Stimulated activated CD4-positive, alpha-beta T cell treated with anti-CD3 and anti-CD28 coated beads, Interleukin-15, amount 100 ng/mL, for 24 hours (primary cell): Measurements from ENCODE around the gene CNTRL.
"Not testable (repeated sequence)": the region's sequence is repeated elsewhere in the genome, so short reads cannot be mapped to it uniquely, and the experiment has no call there.

Source experiments
- DNase-seq: peaks from one replicate; pipeline ENCODE4 v3.0.0-alpha.2; 2020

The CNTRL gene

DNA sequence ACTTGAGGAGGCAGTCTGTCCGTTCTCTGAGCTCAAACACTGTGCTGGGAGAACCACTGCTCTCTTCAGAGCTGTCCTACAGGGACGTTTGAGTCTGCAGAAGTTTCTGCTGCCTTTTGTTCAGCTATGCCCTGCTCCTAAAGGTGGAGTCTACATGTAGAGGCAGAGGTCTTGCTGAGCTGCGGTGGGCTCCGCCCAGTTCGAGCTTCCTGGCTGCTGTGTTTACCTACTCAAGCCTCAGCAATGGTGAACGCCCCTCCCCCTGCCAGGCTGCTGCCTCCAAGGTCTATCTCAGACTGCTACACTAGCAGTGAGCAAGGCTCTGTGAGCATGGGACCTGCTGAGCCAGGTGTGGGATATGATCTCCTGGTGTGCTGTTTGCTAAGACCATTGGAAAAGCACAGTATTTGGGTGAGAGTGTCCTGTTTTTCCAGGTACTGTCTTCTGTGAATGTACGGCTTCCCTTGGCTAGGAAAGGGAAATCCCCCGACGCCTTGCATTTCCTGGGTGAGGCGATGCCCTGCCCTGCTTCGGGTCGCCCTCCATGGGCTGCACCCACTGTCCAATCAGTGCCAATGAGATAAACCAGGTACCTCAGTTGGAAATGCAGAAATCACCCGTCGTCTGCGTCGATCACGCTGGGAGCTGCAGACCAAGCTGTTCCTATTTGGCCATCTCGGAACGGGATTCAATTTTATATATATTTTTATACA is 58.5 kb downstream of the CNTRL start:
- DNase-seq = peak; percentile 67

DNA sequence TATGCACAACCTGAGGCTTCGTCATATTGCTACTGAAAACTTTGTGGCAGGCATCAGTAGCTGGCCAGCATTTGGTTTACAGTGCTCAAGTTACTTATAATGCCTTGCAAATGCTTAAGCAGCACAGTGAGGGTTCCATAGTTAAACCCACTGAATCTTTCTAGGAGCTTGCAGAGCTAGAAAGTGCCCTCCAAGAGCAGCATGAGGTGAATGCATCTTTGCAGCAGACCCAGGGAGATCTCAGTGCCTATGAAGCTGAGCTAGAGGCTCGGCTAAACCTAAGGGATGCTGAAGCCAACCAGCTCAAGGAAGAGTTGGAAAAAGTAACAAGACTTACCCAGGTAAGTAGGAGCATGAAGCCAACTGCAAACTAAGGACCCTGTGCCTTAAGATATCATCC is 60.9 kb downstream of the CNTRL start:
- DNase-seq = no peak

DNA sequence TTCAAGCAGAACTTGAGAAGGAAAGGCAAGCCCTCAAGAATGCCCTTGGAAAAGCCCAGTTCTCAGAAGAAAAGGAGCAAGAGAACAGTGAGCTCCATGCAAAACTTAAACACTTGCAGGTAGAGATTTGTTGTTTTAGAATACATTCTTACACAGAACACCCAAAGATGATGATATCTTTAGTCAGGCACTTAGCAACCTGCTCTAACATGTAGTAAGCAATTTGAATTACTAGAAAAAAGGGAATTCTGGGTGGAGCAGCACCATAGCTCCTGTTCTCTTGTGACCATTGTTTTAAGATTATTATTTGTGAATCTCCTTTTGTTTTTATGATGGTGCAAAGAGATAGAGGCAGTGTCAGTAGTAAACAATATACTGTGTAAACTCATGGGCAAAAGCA is 63.8 kb downstream of the CNTRL start:
- no peak for DNase-seq

DNA sequence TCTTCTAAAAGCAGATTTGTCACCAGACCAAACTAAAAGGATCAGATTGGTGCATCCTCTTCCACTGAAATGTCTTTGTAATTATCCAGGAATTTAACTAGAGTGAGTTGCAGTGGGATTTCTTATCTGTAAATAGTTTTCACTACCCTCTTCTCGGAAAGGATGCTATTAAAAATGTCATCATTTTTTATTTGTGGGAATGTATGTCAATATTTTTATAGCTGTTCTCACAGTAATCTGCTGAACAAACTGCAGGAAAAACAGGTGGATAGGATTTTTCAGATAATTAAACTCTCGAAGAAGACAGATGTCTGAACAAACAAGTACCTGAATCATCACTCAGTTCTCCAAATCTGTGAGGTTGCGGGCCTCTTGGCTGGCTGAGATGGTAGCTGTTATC is 64.2 kb downstream of the CNTRL start:
- DNase-seq = no peak

DNA sequence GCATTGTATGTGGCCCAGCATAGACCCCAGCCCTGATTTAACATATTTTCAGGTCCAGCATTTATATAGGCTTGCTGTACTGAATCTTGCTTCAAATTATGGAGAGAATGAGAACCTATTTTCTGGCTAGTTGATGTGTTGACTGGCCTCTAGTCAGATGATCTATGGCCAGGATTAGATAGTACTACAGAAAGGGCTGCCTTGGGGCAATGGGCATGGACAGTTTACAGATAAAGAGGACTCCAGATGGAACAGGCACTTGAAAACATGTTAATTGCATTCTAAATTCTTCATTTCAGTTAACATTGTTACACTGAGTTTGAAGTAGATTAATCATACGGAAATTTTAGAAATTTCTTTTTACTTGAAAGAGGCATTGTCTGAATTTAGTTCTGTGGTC is 65.4 kb downstream of the CNTRL start:
- DNase-seq = no peak

DNA sequence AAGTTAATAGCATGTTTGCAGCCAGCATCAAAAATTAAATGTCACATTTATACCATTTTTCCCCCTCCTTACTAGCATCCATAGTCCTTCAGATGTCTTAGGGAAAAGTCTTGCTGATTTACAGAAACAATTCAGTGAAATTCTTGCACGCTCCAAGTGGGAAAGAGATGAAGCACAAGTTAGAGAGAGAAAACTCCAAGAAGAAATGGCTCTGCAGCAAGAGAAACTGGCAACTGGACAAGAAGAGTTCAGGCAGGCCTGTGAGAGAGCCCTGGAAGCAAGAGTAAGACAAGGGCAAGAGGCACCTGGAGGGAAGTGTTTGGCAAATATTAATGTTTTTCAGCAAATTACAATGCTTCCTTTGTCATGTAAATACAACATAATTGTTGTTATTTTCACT is 66.6 kb downstream of the CNTRL start:
- DNase-seq = no peak

DNA sequence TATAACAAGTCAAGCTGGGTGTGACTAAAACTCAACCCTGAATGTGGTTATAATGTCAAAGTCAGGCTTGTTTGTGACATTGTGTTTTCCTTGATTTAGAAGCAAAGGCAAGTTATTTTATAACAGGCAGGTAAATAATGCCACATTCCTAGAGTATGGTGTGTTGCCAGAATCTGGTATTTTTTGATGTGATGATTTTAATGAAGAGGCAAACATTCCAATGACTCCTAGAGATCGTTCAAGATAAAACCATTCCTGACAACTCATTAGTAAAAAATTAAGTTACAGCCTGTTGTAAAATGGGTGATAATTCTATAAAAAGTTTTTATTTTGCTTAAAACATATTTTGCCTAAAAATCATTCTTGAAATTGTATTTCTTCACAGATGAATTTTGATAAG is 67.0 kb downstream of the CNTRL start:
- DNase-seq = no peak

DNA sequence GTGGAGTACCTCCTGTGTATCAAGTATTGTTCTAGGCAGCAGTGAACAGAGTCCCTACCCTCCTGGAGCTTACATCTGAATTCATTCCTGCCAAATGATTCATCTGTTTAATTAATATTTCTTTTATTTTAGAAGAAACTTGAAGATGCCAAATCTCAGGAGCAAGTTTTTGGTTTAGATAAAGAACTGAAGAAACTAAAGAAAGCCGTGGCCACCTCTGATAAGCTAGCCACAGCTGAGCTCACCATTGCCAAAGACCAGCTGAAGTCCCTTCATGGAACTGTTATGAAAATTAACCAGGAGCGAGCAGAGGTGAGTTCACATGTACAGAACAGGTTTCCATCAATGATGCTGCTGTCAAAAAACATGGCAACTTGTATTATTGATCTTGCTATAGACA is 69.0 kb downstream of the CNTRL start:
- DNase-seq = no peak

DNA sequence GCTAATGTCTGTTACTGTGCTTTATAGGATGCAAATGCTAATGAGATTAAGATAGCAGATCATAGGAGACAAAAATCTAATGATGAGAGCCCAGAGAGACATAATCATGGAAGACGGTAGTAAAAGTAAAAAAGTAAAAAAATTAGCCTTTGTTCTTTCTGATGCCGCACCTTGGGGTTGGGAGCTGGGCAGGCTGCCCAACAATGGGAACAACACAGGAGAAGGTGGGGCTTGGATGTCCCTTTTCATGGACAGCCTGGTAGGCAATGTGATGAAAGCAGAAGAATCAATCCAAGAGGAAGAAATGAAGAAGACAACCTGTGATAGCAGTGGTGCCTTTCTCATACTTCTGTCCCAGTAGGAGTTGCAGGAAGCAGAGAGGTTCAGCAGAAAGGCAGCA is 69.7 kb downstream of the CNTRL start:
- no peak for DNase-seq

DNA sequence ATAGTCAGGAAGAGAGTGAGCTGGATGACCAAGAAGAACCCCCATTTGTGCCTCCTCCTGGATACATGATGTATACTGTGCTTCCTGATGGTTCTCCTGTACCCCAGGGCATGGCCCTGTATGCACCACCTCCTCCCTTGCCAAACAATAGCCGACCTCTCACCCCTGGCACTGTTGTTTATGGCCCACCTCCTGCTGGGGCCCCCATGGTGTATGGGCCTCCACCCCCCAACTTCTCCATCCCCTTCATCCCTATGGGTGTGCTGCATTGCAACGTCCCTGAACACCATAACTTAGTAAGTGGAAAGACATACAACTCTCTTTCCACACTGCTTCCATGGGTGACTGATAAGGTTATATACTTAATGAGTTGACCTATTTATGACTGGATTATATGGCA is 75.4 kb downstream of the CNTRL start:
- DNase-seq = no peak

DNA sequence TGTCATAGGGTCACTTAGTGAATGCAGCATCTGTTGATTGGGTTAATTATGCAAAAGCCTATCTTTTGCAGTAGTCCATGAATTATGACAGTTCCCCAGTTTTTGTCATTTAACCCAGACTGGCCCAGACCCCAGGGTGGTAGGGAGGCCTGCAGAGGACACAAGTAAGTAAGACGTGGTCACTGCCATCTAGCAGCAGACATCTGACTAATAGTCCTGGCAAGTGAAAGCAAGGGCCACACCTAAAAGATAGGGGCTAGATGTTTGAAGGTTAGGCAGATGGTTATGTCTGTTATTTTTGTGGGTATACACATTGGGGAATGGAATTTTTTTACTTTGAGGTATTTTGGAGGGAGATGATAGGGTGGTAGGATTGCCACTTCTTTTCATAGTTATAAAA is 78.9 kb downstream of the CNTRL start:
- DNase-seq = no peak

DNA sequence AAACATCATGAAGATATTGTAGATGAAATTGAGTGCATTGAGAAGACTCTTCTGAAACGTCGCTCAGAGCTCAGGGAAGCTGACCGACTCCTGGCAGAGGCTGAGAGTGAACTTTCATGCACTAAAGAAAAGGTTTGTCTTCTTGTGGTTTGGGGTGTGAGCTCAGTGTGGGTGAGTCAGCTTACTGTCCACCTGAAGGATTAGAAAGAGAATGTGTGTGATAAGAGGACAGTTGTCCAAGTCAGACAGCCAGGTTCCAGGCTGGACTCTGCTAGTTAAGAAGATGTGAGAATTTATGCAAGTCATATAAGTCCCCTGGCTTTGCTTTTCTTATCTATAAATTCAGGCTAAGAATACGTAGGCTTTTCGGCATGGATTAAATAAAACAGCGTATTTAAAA is 80.0 kb downstream of the CNTRL start:
- no peak for DNase-seq

DNA sequence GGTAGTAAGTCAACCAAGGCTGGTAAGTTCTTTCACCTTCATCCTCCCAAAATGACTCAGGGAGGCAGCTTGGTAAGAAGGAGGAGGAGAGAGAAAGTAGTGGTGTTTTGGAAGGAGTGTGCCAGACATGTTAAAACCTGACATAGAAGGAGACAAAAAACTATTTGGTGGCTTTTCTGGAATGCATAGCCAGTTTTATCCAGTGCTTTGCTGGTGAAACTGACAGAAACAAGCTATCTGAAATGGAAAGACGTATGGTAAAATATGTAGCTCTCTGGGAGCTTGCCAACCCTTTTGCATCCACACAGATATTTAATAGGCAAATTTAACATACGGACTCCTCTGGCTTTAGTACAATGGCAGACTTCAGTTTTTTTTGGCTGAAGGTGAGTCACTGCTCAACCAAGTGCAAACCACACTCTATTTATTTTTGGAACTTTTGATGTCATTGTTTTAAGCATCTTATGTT is 81.5 kb downstream of the CNTRL start:
- no peak for DNase-seq

DNA sequence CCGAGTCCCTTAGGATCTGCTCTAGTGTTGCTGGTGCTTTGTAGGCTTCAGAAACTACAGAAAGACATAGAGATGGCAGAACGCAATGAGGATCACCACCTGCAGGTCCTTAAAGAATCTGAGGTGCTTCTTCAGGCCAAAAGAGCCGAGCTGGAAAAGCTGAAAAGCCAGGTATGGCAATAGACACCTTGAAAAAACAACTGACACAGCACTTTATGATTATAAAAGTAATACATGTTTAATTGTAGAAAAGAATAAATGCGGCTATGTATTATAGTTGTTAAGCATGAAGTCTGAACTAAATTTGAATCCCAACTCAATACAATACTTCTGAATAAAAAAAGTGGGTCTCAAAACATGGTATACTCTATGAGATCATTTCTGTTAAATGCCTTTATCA is 83.2 kb downstream of the CNTRL start:
- DNase-seq = no peak

DNA sequence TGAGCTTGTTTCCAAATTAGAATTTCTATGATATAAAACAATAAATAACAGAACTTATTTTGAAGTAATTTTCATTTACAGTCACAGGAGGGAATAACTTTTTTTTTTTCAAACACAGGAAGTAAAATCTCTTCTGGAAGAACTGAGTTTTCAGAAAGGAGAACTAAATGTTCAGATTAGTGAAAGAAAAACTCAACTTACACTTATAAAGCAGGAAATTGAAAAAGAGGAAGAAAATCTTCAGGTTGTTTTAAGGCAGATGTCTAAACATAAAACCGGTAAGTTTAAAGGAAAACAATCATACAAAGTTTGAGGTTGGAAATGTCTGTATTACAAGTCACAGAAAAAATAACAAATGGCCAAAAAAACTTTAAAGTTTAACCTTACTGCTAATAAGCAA is 85.3 kb downstream of the CNTRL start:
- no peak for DNase-seq

DNA sequence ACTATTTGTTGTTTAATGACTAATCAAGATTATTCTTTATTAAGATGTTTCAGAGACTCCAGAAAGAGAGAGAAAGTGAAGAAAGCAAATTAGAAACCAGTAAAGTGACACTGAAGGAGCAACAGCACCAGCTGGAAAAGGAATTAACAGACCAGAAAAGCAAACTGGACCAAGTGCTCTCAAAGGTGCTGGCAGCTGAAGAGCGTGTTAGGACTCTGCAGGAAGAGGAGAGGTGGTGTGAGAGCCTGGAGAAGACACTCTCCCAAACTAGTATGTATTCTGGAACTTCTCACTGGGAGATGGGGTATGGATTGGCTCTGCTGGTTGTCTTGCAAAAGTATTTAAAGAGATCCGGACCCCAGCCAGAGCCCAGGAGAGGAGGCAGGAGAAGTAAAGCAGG is 93.3 kb downstream of the CNTRL start:
- no peak for DNase-seq

DNA sequence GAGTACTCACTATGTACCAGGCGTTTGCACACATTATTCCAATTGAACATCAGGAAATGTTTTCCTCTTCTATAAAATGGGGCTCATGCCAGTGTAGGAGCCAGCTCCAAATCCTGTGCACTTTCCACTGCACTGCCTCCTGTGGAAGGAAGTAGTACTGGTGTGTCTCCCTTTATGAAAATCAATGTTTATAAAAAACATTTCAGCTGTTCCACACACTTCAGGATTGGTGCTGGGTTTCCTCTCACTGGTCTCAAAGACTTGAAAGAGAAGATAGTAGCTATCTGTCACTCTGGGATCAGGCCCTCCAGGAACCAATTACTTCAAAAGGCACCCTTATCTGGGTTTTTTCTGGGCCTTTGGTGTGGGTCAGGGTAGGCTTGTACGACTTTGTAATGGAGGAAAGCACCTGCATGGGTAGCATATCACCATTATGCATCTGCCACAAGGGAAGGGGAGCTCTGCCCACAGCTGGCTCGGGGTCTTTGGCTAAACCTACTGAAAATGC is 94.4 kb downstream of the CNTRL start:
- DNase-seq = no peak

DNA sequence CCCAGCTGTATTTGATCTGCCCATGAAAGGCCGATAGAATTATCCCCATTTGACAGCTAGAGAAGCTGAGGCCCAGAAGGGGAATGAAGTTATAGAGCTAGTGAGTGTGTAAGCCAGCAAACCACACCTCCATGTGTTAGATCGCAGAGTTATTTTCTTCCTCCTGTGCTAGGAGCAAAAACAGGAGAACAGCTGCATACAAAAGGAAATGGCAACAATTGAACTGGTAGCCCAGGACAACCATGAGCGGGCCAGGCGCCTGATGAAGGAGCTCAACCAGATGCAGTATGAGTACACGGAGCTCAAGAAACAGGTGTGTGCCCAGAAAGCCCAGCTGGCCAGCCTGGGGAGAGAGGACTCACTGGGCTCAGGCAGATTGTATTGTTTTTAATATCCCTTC is 96.5 kb downstream of the CNTRL start:
- DNase-seq = no peak

DNA sequence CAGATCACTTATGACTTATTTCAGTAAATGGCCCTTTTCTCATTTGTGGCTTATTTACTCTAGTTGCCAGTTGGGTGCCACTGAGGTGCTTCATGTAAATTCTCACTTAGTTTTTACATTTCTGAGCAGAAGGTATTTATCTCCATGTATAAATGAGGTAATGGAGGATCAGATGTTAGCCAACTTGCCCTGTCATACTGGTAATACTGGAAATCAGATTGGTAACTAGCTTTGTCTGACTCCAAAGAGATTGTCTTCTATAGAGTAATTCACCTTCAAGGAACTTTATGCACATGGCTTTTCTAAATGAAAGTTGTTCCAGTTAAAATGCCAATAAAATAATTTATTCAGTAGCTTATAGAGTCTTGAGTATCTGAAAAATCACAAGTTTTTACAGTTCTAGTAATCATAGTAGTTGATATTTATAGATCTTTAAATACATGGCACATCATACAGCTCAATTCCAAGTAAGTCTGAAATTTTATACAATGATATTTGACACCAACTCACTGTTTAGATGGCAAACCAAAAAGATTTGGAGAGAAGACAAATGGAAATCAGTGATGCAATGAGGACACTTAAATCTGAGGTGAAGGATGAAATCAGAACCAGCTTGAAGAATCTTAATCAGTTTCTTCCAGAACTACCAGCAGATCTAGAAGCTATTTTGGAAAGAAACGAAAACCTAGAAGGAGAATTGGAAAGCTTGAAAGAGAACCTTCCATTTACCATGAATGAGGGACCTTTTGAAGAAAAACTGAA is 98.2 kb downstream of the CNTRL start:
- DNase-seq = no peak

DNA sequence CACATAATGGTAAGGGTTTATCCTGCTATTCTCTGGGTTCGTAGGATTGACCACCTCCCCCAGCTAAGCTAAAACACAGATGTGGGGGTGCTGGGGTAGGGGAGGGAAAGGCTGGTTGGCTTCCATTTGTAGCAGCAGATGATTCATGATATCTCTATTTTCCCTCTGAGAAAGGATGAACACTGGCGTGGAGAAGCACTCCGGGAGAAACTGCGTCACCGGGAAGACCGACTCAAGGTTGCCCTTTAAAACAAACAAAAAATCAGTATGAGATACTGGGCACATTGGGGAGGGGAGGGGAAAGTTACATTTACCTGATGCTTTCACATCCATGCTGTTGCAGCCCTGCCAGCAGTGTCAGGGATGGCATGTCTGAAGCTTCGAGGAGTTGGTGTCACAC is 98.7 kb downstream of the CNTRL start:
- no peak for DNase-seq

DNA sequence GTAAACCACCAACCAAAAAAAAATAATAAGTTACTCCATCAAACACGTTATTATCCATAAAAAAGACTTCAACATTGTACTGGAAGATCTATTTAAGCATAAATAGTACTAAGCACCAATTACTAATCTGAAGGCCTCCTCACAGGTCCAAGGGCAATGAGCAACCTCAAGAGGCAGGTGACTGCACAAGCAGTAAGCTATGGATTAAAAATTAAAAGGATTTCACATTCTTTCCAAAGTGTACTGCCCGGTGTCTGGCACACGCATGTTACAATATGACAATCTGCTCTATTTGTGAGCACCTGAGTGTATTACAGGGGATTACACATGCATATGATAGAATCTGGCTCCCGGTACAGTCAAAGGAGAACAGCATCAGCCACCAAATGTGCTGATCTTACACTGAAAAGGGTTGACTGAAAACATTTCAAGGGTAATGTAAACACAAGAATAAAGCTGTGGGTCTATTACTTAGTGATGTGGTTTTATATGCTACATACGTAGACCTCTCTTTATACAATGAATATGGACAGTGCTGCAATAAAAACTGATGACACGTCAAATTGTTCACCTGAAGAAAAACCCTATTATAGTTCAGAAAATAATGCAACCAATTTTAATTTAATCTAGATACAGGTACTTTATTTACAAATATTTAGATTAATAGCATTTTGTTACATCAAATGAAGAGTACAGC is 104.1 kb downstream of the CNTRL start:
- no peak for DNase-seq

DNA sequence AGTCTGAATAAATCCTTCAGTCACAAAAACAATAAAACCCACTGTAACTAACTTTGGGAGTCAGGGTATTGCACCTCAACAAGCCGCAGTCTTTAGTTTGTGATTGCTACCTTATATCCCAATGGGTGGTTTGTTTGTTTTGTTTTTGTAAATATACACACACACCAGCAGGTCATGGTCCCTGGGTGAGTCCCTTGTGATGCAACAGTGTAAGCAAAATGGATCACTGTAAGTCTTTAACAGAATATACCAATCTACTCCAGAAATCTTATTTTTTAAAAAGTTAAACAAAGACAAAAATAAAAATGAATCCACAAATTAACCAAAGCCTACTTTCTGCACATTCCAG is 104.6 kb downstream of the CNTRL start:
- not testable (repeated sequence) for DNase-seq

DNA sequence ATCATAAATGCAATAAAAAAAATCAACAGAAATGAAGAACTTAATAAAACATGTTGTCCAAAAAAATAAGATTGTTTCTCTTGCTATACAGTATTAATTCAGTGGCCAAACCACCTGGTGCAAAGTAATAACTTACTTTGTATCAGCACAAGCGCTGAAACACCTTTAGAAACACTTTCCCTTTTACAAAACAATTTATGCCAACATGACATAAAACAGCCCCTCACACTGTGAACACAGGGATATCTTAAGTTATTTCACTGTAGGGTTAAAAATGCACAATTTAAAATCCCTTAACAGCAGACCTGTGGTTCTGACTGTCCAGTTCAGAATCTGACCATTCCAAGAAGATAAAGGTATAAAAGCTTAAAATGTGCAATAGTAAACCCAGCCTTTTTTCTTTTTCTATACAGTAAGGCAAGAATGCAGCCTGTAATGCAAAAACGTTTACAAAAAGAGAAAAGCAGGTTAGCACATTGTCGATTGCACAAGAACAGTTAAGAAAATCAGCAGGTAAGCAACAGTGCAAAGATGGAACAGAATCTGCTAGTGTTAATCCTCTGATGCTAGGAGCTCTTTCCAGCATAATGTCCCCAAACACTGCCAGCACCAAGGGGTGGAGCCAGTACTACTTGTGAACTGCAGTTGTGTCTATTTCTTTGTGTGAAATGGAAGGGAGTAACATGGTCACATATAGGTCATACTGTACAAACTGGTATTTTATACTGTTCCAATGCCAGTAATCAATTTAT is 105.4 kb downstream of the CNTRL start:
- DNase-seq = no peak
